GM19372 (cell line): ENCODE data around the gene ZNF76.
"Not testable (repeated sequence)": the region's sequence is repeated elsewhere in the genome, so short reads cannot be mapped to it uniquely, and the experiment has no call there.

Experiments used
- ATAC-seq: cut with Tn5 transposase; IDR thresholded peaks from one replicate; pipeline ENCODE4 v1.9.1; 2021; ENCODE audit warnings: mild to moderate bottlenecking, low read depth, moderate library complexity; ENCODE audit not compliant: unreplicated experiment

ZNF76 gene

GRCh38 chr6:35319346-35320030 lies 60.0 kb downstream of the ZNF76 start:
- ATAC-seq: no peak

GRCh38 chr6:35320031-35320410 lies 60.5 kb downstream of the ZNF76 start:
- no peak for ATAC-seq

- no peak for ATAC-seq
These were observed 61.6 kb downstream of the ZNF76 start for GRCh38 chr6:35321091-35321490.

- no peak for ATAC-seq
These were observed 68.0 kb downstream of the ZNF76 start for GRCh38 chr6:35327349-35328027.

- no peak for ATAC-seq
These were observed 68.7 kb downstream of the ZNF76 start for GRCh38 chr6:35328108-35328723.

- ATAC-seq: not testable (repeated sequence)
These were observed 69.4 kb downstream of the ZNF76 start for GRCh38 chr6:35328965-35329364.

GRCh38 chr6:35330541-35331119 lies 71.1 kb downstream of the ZNF76 start:
- ATAC-seq: no peak

GRCh38 chr6:35332074-35332887 lies 72.7 kb downstream of the ZNF76 start:
- not testable (repeated sequence) for ATAC-seq

GRCh38 chr6:35341557-35341956 lies 82.0 kb downstream of the ZNF76 start:
- ATAC-seq: no peak

GRCh38 chr6:35342258-35343091 lies 82.9 kb downstream of the ZNF76 start, which contains the start of gene PPARD:
TSS of gene PPARD (plus strand) at chr6:35342558. CDS start at chr6:35411088, 68,530 bp downstream.
- ATAC-seq: peak; percentile 96

GRCh38 chr6:35343092-35343834 lies 83.7 kb downstream of the ZNF76 start:
- no peak for ATAC-seq

GRCh38 chr6:35343835-35344550 lies 84.5 kb downstream of the ZNF76 start:
- no peak for ATAC-seq
